OCI-LY3 (cell line): ENCODE data around the gene TRAPPC1.

ENCODE experiments used
- CTCF ChIP-seq: fragments of 200-600, 300-600 bp; sonication (generic); IDR thresholded peaks from 2 replicates; pipeline ENCODE4 v1.5.1; 2014; ENCODE audit warnings: antibody characterized with exemption, low read length, low read depth
- EZH2phosphoT487 ChIP-seq: fragments of 200-600 bp; shearing (Covaris generic); IDR thresholded peaks from 2 replicates; pipeline ENCODE4 v1.6.1; 2018; ENCODE audit warnings: antibody characterized with exemption, mixed run types, low read depth

- TF ChIP-seq CTCF (no peak), EZH2phosphoT487 (no peak)
These were observed 4.2 kb downstream of the TRAPPC1 start for GRCh38 chr17:7927596-7927995.
